AG10803 (cell line): Measurements from ENCODE around the gene TOMM40L.

Source experiments
- DNase-seq: peaks from one replicate; pipeline ENCODE4 v3.0.0; 2010; ENCODE audit warnings: low read depth
- H3K4me3 ChIP-seq: 2 replicates; pipeline ENCODE4 v1.5.1; 2011; ENCODE audit warnings: mild to moderate bottlenecking, low read length, control low read depth
- TF ChIP-seq, protein P1 (sequence below): conservative IDR thresholded peaks from 2 replicates; pipeline ENCODE4 v1.5.1; 2011; ENCODE audit warnings: mild to moderate bottlenecking, low read length, control low read depth, inconsistent platforms

The TOMM40L gene

DNA sequence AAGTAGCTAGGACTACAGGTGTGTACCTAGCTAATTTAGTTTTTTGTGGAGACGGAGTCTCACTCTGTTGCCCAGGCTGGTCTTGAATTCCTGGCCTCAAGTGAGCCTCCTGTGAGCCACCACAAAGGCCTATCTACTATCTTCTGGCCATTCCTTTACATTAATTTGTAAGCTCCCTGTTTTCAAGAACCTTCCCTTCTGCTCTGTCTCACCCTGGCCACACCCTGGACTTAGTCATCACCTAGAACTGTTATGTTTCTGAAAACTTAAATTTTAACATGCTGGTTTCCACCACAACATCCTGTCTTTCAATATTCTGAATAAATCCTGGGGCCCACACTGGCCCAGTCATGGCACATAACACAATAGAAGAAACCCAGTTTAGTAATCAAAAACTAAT lies 43.6 kb upstream of the TOMM40L start:
- no peak overlapping the region for H3K4me3 ChIP-seq
- TF ChIP-seq, protein P1, sequence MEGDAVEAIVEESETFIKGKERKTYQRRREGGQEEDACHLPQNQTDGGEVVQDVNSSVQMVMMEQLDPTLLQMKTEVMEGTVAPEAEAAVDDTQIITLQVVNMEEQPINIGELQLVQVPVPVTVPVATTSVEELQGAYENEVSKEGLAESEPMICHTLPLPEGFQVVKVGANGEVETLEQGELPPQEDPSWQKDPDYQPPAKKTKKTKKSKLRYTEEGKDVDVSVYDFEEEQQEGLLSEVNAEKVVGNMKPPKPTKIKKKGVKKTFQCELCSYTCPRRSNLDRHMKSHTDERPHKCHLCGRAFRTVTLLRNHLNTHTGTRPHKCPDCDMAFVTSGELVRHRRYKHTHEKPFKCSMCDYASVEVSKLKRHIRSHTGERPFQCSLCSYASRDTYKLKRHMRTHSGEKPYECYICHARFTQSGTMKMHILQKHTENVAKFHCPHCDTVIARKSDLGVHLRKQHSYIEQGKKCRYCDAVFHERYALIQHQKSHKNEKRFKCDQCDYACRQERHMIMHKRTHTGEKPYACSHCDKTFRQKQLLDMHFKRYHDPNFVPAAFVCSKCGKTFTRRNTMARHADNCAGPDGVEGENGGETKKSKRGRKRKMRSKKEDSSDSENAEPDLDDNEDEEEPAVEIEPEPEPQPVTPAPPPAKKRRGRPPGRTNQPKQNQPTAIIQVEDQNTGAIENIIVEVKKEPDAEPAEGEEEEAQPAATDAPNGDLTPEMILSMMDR = no peak
- peak; percentile 71 for DNase-seq

DNA sequence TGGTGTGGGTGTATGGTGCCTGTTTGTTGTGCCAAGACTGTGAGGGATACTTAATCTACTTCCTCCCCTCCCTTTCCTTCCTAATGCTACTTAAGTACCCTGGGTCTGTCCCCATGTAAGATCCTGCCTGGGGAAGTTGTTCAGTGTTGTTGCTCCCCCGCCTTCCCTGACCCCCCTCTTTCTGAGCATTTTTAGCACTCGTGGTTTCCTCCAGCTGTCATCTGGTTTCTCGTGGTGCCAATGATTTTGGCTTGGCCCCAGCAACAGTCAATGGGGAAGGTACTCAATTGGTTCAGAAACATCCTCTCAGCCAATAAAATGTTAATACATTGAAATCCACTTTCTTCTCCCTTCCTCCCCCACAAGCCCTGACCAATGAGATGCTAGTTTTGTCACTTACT lies 40.6 kb upstream of the TOMM40L start:
- peak; percentile 88 for DNase-seq
- H3K4me3 ChIP-seq = no peak overlapping the region
- TF ChIP-seq, protein P1 = no peak

DNA sequence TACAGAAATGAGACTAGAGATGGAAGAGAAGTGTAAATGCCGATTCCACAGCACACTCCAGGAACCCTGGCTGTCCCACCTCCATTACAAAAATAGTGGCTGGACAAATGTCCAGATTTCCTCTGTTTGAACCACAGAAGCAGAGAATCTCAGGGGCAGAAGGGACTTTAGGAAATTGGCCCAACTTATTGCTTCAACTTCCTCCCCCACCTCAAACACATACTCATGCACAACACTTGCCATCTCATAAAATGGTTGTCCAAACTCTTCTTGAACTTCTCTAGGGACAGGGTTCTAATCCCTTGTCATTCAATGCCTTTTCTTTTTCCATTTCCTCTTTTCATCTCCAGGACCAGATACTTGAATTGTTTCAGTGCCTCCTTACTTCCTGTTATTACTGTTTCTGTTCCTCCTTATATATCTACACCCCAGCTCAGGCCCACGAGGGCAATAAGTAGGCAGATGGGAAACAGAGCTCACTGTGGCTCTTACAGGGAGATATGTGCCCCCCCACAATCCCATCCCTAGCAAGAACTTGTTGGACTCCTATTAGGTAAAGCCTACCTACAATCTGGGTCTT lies 40.0 kb upstream of the TOMM40L start:
- H3K4me3 ChIP-seq = no peak overlapping the region
- TF ChIP-seq, protein P1 = no peak
- DNase-seq = no peak

DNA sequence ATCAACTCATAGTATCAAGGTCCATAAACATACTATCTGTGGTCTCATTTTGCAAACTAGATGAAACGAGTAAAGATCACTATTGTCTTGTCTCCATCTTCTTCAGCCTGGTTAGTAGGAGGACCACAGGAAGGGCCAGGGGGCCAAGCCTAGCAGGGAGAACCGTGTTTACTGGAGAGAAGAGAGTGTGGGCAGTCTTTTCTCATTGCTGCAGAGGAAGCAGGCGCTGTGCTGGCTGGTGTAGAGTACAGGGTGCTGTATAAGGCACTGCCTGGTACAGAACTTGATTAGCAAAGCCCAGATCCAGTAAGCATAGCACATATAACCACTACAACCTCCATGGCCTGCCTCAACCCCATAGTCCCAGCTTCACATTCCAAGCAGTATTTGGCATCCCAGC lies 38.5 kb upstream of the TOMM40L start:
- TF ChIP-seq, protein P1 = no peak
- no peak overlapping the region for H3K4me3 ChIP-seq
- DNase-seq = no peak

DNA sequence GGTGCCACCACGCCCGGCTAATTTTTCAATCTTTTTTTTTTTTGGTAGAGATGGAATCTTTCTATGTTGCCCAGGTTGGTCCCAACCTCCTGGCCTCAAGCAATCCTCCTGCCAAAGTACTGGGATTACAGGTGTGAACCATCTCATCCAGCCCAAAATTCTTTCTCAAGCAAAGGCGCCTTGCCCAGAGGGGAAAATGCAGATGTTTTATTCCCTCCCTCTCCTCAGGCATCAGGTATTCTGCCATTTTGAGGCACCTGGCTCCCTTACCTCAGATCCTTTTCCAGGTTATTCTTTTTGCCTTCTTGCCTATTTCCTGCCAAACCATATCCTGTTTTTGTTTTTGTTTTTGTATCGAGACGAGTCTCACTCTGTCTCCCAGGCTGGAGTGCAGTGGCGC lies 37.5 kb upstream of the TOMM40L start:
- DNase-seq = no peak
- TF ChIP-seq, protein P1 = no peak
- no peak overlapping the region for H3K4me3 ChIP-seq

DNA sequence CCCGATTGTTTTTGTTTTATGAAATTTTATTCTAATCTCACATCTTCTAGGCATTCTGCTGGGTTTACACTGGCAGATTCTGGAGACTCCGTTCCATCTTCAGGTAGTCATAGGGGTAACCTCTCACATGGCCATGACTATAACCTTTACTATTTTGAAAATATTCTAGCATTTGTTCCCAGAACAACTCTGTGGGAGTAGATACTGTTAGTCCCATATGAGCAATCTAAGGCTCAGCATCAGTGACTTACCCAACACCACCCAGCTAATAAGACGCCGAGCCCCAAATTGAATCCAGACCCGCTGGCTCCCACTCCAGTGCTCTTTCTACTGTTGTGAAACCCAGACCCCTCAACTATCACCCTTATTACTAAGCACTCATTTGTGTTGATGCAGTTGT lies 36.8 kb upstream of the TOMM40L start:
- no peak overlapping the region for H3K4me3 ChIP-seq
- TF ChIP-seq, protein P1 = no peak
- DNase-seq = peak; percentile 39

DNA sequence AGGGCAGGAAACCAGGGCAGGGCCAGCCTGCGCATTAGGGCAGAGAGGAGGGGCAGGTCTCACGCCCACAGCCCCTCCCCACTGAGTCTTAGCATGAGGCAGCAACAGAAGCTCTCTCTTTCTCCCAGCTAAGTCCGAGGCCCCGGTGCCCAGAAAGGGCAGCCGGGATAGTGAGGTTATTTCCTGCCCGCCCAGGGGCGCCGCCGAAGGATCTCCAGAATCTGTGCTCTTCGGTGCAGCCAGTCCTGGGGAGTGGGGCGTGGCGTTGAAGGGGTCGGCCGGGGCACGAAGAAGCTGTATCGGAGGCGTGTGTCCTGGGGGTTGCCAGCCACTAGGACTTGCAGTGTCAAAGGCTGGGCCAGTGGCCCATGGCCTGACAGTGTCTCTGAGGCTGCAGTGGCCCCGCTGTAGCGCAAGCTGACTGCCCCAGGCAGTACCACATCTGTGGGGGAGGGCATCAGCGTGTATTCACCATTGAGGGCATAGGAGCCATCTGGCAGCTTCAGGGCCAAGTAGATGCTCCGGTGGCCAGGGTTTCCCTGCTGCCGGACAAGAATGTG lies 34.8 kb upstream of the TOMM40L start:
- no peak overlapping the region for H3K4me3 ChIP-seq

More for the DNA sequence above, 34.8 kb upstream of the TOMM40L start:
- DNase-seq = no peak
- TF ChIP-seq, protein P1 = no peak
